WTC11 (cell line): ENCODE data around the gene MGAM2. TPM values are rescaled to one million over a fixed set of nuclear protein-coding genes. Genes with fewer than 3 reads are reported as not detected.

Source experiments
- ATAC-seq: fragments of 200-7000 bp; cut with Tn5 transposase; 2 replicates; pipeline ENCODE4 v1.10.0; 2021; ENCODE audit warnings: mild to moderate bottlenecking, moderate library complexity
- CTCF ChIA-PET: fragments of 300-600 bp; sonication (Branson Sonifier 250); formaldehyde crosslinking; loops from one replicate; lab custom pipeline; 2021; ENCODE audit warnings: antibody characterized with exemption; lab: Charles Lee
- POLR2A ChIA-PET: fragments of 350-600 bp; sonication (Branson Sonifier 250); formaldehyde crosslinking; loops from one replicate; lab custom pipeline; 2021; ENCODE audit warnings: antibody characterized with exemption; lab: Charles Lee
- DNase-seq: peaks from one replicate; pipeline ENCODE4 v3.0.0; 2021; ENCODE audit warnings: low spot score
- H3K27ac Mint-ChIP-seq: 2 replicates; pipeline ENCODE4 v1.8.0; 2021; ENCODE audit warnings: mixed read lengths
- H3K27me3 Mint-ChIP-seq: 2 replicates; pipeline ENCODE4 v1.8.0; 2021; ENCODE audit warnings: low read depth, mild to moderate bottlenecking, moderate library complexity, mixed read lengths
- H3K36me3 Mint-ChIP-seq: 2 replicates; pipeline ENCODE4 v1.8.0; 2021; ENCODE audit warnings: mixed read lengths
- H3K4me1 Mint-ChIP-seq: 2 replicates; pipeline ENCODE4 v1.8.0; 2022; ENCODE audit warnings: mixed read lengths
- H3K4me3 Mint-ChIP-seq: 2 replicates; pipeline ENCODE4 v1.8.0; 2021; ENCODE audit warnings: mild to moderate bottlenecking, moderate library complexity, mixed read lengths
- H3K9me3 Mint-ChIP-seq: 2 replicates; pipeline ENCODE4 v1.8.0; 2021; ENCODE audit warnings: mixed read lengths
- CDX4 ChIP-seq: fragments of 250-450 bp; sonication (Bioruptor Pico); IDR thresholded peaks from 2 replicates; pipeline ENCODE4 v1.9.0; 2021; ENCODE audit warnings: moderate library complexity, mild to moderate bottlenecking, inconsistent platforms, borderline replicate concordance
- CREB1 ChIP-seq: sonication (generic); formaldehyde crosslinking; IDR thresholded peaks from 2 replicates; pipeline ENCODE4 v1.8.0; 2023; ENCODE audit warnings: mild to moderate bottlenecking, missing genetic modification reagents
- FOXP1 ChIP-seq: sonication (generic); formaldehyde crosslinking; IDR thresholded peaks from 2 replicates; pipeline ENCODE4 v1.8.0; 2022; ENCODE audit warnings: missing genetic modification reagents, mild to moderate bottlenecking, moderate library complexity, borderline replicate concordance
- GABPB1 ChIP-seq: sonication (generic); formaldehyde crosslinking; IDR thresholded peaks from 2 replicates; pipeline ENCODE4 v1.8.1; 2023; ENCODE audit warnings: mild to moderate bottlenecking, missing genetic modification reagents
- JAZF1 ChIP-seq: fragments of 250-450 bp; sonication (Bioruptor Pico); IDR thresholded peaks from 2 replicates; pipeline ENCODE4 v1.9.0; 2021; ENCODE audit warnings: moderate library complexity, mild to moderate bottlenecking, inconsistent platforms
- KAT7 ChIP-seq: sonication (generic); formaldehyde crosslinking; IDR thresholded peaks from 2 replicates; pipeline ENCODE4 v1.8.1; 2023; ENCODE audit warnings: missing genetic modification reagents, mild to moderate bottlenecking, borderline replicate concordance
- MYBL2 ChIP-seq: sonication (generic); formaldehyde crosslinking; IDR thresholded peaks from 2 replicates; pipeline ENCODE4 v1.8.1; 2023; ENCODE audit warnings: mild to moderate bottlenecking, moderate library complexity, missing genetic modification reagents
- NR1H2 ChIP-seq: sonication (generic); formaldehyde crosslinking; IDR thresholded peaks from 2 replicates; pipeline ENCODE4 v1.9.0; 2021; ENCODE audit warnings: mild to moderate bottlenecking, moderate library complexity, missing genetic modification reagents
- NR2C2 ChIP-seq: sonication (generic); formaldehyde crosslinking; IDR thresholded peaks from 2 replicates; pipeline ENCODE4 v1.8.0; 2022; ENCODE audit warnings: mild to moderate bottlenecking, missing genetic modification reagents
- OVOL2 ChIP-seq: fragments of 250-450 bp; sonication (Bioruptor Pico); IDR thresholded peaks from 2 replicates; pipeline ENCODE4 v1.9.0; 2021; ENCODE audit warnings: mild to moderate bottlenecking, borderline replicate concordance
- PRRX2 ChIP-seq: fragments of 250-450 bp; sonication (Bioruptor Pico); IDR thresholded peaks from 2 replicates; pipeline ENCODE4 v1.8.0; 2021; ENCODE audit warnings: mild to moderate bottlenecking
- RELA ChIP-seq: sonication (generic); formaldehyde crosslinking; IDR thresholded peaks from 2 replicates; pipeline ENCODE4 v1.8.1; 2022; ENCODE audit warnings: missing genetic modification reagents, mild to moderate bottlenecking, borderline replicate concordance
- TCF7 ChIP-seq: sonication (generic); formaldehyde crosslinking; IDR thresholded peaks from 2 replicates; pipeline ENCODE4 v1.8.0; 2022; ENCODE audit warnings: mild to moderate bottlenecking, low read depth, missing genetic modification reagents, moderate library complexity
- USF2 ChIP-seq: sonication (generic); formaldehyde crosslinking; IDR thresholded peaks from 2 replicates; pipeline ENCODE4 v1.8.1; 2023; ENCODE audit warnings: mild to moderate bottlenecking, missing genetic modification reagents, moderate library complexity
- ZMAT4 ChIP-seq: fragments of 250-450 bp; sonication (Bioruptor Pico); IDR thresholded peaks from 2 replicates; pipeline ENCODE4 v1.9.0; 2021; ENCODE audit warnings: mild to moderate bottlenecking
- ZNF121 ChIP-seq: sonication (generic); formaldehyde crosslinking; IDR thresholded peaks from 2 replicates; pipeline ENCODE4 v1.8.0; 2023; ENCODE audit warnings: missing genetic modification reagents
- ZNF219 ChIP-seq: sonication (generic); formaldehyde crosslinking; IDR thresholded peaks from 2 replicates; pipeline ENCODE4 v1.8.0; 2023; ENCODE audit warnings: missing genetic modification reagents, mild to moderate bottlenecking, borderline replicate concordance
- ZNF263 ChIP-seq: sonication (generic); formaldehyde crosslinking; IDR thresholded peaks from 2 replicates; pipeline ENCODE4 v1.8.1; 2022; ENCODE audit warnings: low read depth, mild to moderate bottlenecking, moderate library complexity, missing genetic modification reagents
- ZNF671 ChIP-seq: fragments of 250-450 bp; sonication (Bioruptor Pico); IDR thresholded peaks from 2 replicates; pipeline ENCODE4 v1.8.0; 2021; ENCODE audit warnings: mild to moderate bottlenecking
- total RNA-seq: library from RNA; stranded (reverse); gene quantifications from 3 replicates; pipeline ENCODE4 v1.2.3, GENCODE V29; 2021
- TF ChIP-seq, protein P1 (sequence below): sonication (generic); formaldehyde crosslinking; IDR thresholded peaks from 2 replicates; pipeline ENCODE4 v1.8.0; 2023; ENCODE audit warnings: missing genetic modification reagents
- TF ChIP-seq, protein P2 (sequence below): fragments of 250-450 bp; sonication (Bioruptor Pico); IDR thresholded peaks from 2 replicates; pipeline ENCODE4 v1.9.0; 2021; ENCODE audit warnings: mild to moderate bottlenecking
- TF ChIP-seq, protein P3 (sequence below): sonication (generic); formaldehyde crosslinking; IDR thresholded peaks from 2 replicates; pipeline ENCODE4 v1.8.1; 2023; ENCODE audit warnings: mild to moderate bottlenecking, missing genetic modification reagents, moderate library complexity
- TF ChIP-seq, protein P4 (sequence below): sonication (generic); formaldehyde crosslinking; IDR thresholded peaks from 2 replicates; pipeline ENCODE4 v1.8.0; 2022; ENCODE audit warnings: mild to moderate bottlenecking, missing genetic modification reagents
- TF ChIP-seq, protein P5 (sequence below): fragments of 250-450 bp; sonication (Bioruptor Pico); IDR thresholded peaks from 2 replicates; pipeline ENCODE4 v2.1.2; 2022; ENCODE audit warnings: mild to moderate bottlenecking, moderate library complexity
- TF ChIP-seq, protein P6 (sequence below): sonication (generic); formaldehyde crosslinking; IDR thresholded peaks from 2 replicates; pipeline ENCODE4 v1.8.1; 2022; ENCODE audit warnings: low read depth, mild to moderate bottlenecking, moderate library complexity, missing genetic modification reagents, borderline replicate concordance

The MGAM2 gene
- total RNA-seq, 1 experiment from 2014 or later, result not detected

DNA sequence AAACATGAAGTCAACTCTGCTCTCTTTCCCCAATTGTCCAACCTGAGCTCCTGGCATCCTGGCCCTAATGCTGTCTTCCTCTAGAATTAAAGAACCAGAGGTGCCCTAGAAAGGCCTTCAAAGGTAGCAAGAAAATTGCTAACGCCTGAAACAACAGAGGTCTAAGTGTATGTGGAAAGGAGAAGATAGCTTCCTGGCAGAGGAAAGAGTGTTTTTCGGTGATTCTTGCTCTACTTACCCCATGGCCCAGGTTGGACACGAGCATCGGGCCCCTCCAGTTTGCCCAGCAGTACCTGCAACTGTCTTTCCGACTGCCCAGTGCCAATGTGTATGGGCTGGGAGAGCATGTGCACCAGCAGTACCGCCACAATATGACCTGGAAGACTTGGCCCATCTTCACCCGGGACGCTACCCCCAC lies 22.2 kb downstream of the MGAM2 start:
- Mint-ChIP-seq H3K9me3 (no peaks in the 10 kb centered on the region), H3K36me3 (no peaks in the 10 kb centered on the region), H3K4me3 (no peak overlapping the region), H3K27me3 (no peaks in the 10 kb centered on the region), H3K4me1 (peaks cover 6% of the 10 kb centered on the region), H3K27ac (no peak overlapping the region)
- TF ChIP-seq NR1H2 (no peak), RELA (CRISPR knock-in tag) (no peak), MYBL2 (CRISPR knock-in tag) (no peak), ZNF263 (CRISPR knock-in tag) (no peak), FOXP1 (CRISPR knock-in tag) (no peak), TCF7 (CRISPR knock-in tag) (no peak), NR2C2 (CRISPR knock-in tag) (no peak), GABPB1 (CRISPR knock-in tag) (no peak), CREB1 (CRISPR knock-in tag) (no peak), ZNF121 (CRISPR knock-in tag) (no peak), JAZF1 (CRISPR knock-in tag) (no peak), ZNF219 (CRISPR knock-in tag) (no peak)
- TF ChIP-seq, protein P1, sequence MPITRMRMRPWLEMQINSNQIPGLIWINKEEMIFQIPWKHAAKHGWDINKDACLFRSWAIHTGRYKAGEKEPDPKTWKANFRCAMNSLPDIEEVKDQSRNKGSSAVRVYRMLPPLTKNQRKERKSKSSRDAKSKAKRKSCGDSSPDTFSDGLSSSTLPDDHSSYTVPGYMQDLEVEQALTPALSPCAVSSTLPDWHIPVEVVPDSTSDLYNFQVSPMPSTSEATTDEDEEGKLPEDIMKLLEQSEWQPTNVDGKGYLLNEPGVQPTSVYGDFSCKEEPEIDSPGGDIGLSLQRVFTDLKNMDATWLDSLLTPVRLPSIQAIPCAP (CRISPR knock-in tag), result no peak
- ATAC-seq (no peak), DNase-seq (no peak)
- ChIA-PET POLR2A (no interaction called here), CTCF (interaction anchor here (0.8 to 3.3 kb wide), 2 partner anchors 157 to 167 kb away, joined by 3 to 17 read pairs; no protein-coding TSS in a partner anchor)

DNA sequence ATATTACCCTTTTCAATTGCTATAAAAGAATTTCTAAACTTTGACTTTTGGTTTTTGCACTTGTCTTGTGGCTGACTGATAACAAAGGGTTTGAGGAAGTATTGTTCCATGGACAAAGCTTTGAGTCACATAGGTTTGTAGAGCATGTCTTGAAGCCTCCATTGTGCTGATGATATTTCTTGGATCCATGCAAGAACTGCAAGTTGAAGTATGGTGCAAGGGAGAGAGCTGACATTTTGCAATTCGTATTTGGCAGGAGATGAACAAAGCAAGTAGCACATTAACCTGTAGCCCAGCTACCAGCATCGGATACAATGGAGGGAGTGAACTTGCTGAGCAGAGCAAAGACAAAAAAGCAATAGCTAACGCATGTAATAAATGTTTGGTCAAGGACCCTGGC lies 23.4 kb downstream of the MGAM2 start:
- no peaks in the 10 kb centered on the region for H3K27me3 Mint-ChIP-seq
- no peak; the same call in 1 of the 2 replicates for ATAC-seq
- no peak for DNase-seq
- H3K4me3 Mint-ChIP-seq, result no peak overlapping the region
- H3K9me3 Mint-ChIP-seq, result no peaks in the 10 kb centered on the region
- POLR2A ChIA-PET, result no interaction called here
- no peak overlapping the region for H3K27ac Mint-ChIP-seq
- CTCF ChIA-PET, result interaction anchor here (1.0 to 3.3 kb wide), 3 partner anchors 23 to 159 kb away, joined by 3 to 17 read pairs (median 3); no protein-coding TSS in a partner anchor
- no peaks in the 10 kb centered on the region for H3K36me3 Mint-ChIP-seq
- peaks cover 6% of the 10 kb centered on the region for H3K4me1 Mint-ChIP-seq
- TF ChIP-seq ZMAT4 (CRISPR knock-in tag) (no peak), ZNF121 (CRISPR knock-in tag) (no peak), CDX4 (CRISPR knock-in tag) (no peak), KAT7 (CRISPR knock-in tag) (no peak), OVOL2 (no peak), USF2 (CRISPR knock-in tag) (no peak), ZNF671 (CRISPR knock-in tag) (no peak), ZNF263 (CRISPR knock-in tag) (no peak), PRRX2 (CRISPR knock-in tag) (no peak), JAZF1 (CRISPR knock-in tag) (no peak)
- TF ChIP-seq, protein P2, sequence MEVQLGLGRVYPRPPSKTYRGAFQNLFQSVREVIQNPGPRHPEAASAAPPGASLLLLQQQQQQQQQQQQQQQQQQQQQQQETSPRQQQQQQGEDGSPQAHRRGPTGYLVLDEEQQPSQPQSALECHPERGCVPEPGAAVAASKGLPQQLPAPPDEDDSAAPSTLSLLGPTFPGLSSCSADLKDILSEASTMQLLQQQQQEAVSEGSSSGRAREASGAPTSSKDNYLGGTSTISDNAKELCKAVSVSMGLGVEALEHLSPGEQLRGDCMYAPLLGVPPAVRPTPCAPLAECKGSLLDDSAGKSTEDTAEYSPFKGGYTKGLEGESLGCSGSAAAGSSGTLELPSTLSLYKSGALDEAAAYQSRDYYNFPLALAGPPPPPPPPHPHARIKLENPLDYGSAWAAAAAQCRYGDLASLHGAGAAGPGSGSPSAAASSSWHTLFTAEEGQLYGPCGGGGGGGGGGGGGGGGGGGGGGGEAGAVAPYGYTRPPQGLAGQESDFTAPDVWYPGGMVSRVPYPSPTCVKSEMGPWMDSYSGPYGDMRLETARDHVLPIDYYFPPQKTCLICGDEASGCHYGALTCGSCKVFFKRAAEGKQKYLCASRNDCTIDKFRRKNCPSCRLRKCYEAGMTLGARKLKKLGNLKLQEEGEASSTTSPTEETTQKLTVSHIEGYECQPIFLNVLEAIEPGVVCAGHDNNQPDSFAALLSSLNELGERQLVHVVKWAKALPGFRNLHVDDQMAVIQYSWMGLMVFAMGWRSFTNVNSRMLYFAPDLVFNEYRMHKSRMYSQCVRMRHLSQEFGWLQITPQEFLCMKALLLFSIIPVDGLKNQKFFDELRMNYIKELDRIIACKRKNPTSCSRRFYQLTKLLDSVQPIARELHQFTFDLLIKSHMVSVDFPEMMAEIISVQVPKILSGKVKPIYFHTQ (CRISPR knock-in tag), result no peak
- TF ChIP-seq, protein P3, sequence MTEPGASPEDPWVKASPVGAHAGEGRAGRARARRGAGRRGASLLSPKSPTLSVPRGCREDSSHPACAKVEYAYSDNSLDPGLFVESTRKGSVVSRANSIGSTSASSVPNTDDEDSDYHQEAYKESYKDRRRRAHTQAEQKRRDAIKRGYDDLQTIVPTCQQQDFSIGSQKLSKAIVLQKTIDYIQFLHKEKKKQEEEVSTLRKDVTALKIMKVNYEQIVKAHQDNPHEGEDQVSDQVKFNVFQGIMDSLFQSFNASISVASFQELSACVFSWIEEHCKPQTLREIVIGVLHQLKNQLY (CRISPR knock-in tag), result no peak
- TF ChIP-seq, protein P1 (CRISPR knock-in tag), result no peak
- TF ChIP-seq, protein P4, sequence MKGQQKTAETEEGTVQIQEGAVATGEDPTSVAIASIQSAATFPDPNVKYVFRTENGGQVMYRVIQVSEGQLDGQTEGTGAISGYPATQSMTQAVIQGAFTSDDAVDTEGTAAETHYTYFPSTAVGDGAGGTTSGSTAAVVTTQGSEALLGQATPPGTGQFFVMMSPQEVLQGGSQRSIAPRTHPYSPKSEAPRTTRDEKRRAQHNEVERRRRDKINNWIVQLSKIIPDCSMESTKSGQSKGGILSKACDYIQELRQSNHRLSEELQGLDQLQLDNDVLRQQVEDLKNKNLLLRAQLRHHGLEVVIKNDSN (CRISPR knock-in tag), result no peak
- TF ChIP-seq, protein P5, sequence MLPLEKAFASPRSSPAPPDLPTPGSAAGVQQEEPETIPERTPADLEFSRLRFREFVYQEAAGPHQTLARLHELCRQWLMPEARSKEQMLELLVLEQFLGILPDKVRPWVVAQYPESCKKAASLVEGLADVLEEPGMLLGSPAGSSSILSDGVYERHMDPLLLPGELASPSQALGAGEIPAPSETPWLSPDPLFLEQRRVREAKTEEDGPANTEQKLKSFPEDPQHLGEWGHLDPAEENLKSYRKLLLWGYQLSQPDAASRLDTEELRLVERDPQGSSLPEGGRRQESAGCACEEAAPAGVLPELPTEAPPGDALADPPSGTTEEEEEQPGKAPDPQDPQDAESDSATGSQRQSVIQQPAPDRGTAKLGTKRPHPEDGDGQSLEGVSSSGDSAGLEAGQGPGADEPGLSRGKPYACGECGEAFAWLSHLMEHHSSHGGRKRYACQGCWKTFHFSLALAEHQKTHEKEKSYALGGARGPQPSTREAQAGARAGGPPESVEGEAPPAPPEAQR (CRISPR knock-in tag), result no peak
- TF ChIP-seq, protein P6, sequence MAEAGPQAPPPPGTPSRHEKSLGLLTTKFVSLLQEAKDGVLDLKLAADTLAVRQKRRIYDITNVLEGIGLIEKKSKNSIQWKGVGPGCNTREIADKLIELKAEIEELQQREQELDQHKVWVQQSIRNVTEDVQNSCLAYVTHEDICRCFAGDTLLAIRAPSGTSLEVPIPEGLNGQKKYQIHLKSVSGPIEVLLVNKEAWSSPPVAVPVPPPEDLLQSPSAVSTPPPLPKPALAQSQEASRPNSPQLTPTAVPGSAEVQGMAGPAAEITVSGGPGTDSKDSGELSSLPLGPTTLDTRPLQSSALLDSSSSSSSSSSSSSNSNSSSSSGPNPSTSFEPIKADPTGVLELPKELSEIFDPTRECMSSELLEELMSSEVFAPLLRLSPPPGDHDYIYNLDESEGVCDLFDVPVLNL, result no peak
